A549 treated with RU486 at 1 μM for 4 hours (cell line): ENCODE results near the gene EID1. TPM values are rescaled to one million over a fixed set of nuclear protein-coding genes. Genes with fewer than 3 reads are reported as not detected.

Source experiments
- total RNA-seq: library from RNA; stranded (reverse); fragments of 200-300 nt; extraction: Qiagen RNA extraction; gene quantifications from 5 replicates; pipeline ENCODE4 v1.2.3, GENCODE V29; 2022; ENCODE audit warnings: low read depth

The EID1 gene, protein sequence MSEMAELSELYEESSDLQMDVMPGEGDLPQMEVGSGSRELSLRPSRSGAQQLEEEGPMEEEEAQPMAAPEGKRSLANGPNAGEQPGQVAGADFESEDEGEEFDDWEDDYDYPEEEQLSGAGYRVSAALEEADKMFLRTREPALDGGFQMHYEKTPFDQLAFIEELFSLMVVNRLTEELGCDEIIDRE
- 105 to 137 TPM (median 116 TPM) in 5 replicates for total RNA-seq

DNA sequence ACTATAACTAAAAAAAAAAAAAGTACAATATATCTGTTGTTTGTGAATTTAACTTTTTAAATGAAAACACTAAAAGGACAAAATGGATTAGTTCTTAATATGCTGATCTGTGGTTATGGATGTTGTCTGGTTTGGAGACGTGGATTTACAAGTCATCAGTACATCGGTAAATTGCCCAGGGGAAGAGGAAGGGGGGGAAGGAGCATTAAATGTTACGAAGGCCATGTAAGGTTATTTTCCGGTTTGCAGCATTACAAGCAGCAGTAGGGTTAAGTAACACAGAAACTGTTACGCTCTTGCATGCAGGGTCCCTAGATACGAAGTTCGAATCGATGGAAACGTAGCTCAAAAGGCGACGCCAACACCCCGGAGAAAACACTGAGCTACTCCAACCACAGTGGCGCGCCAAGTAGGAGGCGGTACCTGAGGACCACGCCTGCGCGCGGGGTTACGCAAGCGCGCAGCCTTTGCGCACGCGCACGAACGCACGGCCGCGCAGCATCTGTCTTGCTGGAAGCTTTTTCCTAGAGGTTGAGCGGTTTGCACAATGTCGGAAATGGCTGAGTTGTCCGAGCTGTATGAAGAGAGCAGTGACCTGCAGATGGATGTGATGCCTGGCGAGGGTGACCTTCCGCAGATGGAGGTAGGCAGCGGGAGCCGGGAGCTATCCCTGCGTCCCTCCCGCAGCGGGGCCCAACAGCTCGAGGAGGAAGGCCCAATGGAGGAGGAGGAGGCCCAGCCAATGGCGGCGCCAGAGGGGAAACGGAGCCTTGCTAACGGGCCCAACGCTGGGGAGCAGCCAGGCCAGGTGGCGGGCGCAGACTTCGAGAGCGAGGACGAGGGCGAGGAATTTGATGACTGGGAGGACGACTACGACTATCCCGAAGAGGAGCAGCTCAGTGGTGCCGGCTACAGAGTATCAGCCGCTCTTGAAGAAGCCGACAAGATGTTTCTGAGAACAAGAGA lies at the start of gene EID1:
Gene EID1, plus strand, starts transcription at position 505 of the 966 bp plus-strand sequence. Its CDS starts 43 bp downstream, at position 548.

Other genes starting within 250 kb of the EID1 start
- 6.3 to 8.5 TPM (median 7.0 TPM) in 5 replicates for gene FBN1, start 232.4 kb upstream of the EID1 start, total RNA-seq
- gene CEP152, start 67.1 kb upstream of the EID1 start, total RNA-seq: 3.2 to 10.5 TPM (median 4.2 TPM) in 5 replicates
- 0.74 to 1.3 TPM (median 0.94 TPM) in 5 replicates for gene SHC4, start 85.8 kb downstream of the EID1 start, total RNA-seq
- 3.8 to 9.0 TPM (median 8.3 TPM) in 5 replicates for gene SECISBP2L, start 168.3 kb downstream of the EID1 start, total RNA-seq